Mesenchymal stem cell (in vitro differentiated cells and primary cell): ENCODE results near the gene RCBTB2.
A peak's percentile ranks its signal among the peaks of the same experiment; 100 is the strongest.

Source experiments
- DNase-seq: peaks from one replicate; pipeline ENCODE4 v3.0.0-alpha.2; 2013
- H2AFZ ChIP-seq: one replicate; pipeline ENCODE4 v1.6.1; 2013; ENCODE audit warnings: low read depth, mild to moderate bottlenecking, control low read depth, inconsistent platforms, low read length, moderate library complexity
- H2AK5ac ChIP-seq: 2 replicates; pipeline ENCODE4 v1.6.1; 2013; ENCODE audit warnings: low read length, moderate library complexity, mild to moderate bottlenecking, inconsistent platforms; ENCODE audit not compliant: severe bottlenecking
- H2BK120ac ChIP-seq: one replicate; pipeline ENCODE4 v1.6.1; 2013; ENCODE audit warnings: low read depth, mild to moderate bottlenecking, inconsistent platforms, low read length, moderate library complexity
- H2BK12ac ChIP-seq, 2 experiments: one replicate each; pipeline ENCODE4 v1.6.1; 2013; ENCODE audit warnings: inconsistent platforms in 2 of 2, low read length in 2 of 2, mild to moderate bottlenecking in 2 of 2, moderate library complexity in 2 of 2, control low read depth in 1 of 2
- H2BK15ac ChIP-seq: one replicate; pipeline ENCODE4 v1.6.1; 2013; ENCODE audit warnings: mild to moderate bottlenecking, low read depth, inconsistent platforms; ENCODE audit not compliant: poor library complexity, severe bottlenecking
- H2BK5ac ChIP-seq: 2 replicates; pipeline ENCODE4 v1.6.1; 2013; ENCODE audit warnings: low read depth, mild to moderate bottlenecking, low read length, control low read depth, inconsistent platforms; ENCODE audit not compliant: poor library complexity, severe bottlenecking
- H3K14ac ChIP-seq, 2 experiments: one replicate each; pipeline ENCODE4 v1.6.1; 2013; ENCODE audit warnings: inconsistent platforms in 2 of 2, low read length in 2 of 2, control low read depth in 1 of 2, mild to moderate bottlenecking in 1 of 2, moderate library complexity in 1 of 2
- H3K18ac ChIP-seq, 2 experiments: one replicate each; pipeline ENCODE4 v1.6.1; 2013; ENCODE audit warnings: inconsistent platforms in 2 of 2, low read length in 2 of 2, control low read depth in 1 of 2, low read depth in 1 of 2, mild to moderate bottlenecking in 1 of 2
- H3K23ac ChIP-seq, 2 experiments: one replicate each; pipeline ENCODE4 v1.6.1; 2013; ENCODE audit warnings: inconsistent platforms in 2 of 2, low read length in 2 of 2, mild to moderate bottlenecking in 2 of 2, moderate library complexity in 2 of 2, control low read depth in 1 of 2
- H3K27ac ChIP-seq: 2 replicates; pipeline ENCODE4 v1.5.1; 2013; ENCODE audit warnings: mild to moderate bottlenecking, moderate library complexity, low read length, control low read depth, inconsistent platforms; ENCODE audit not compliant: poor library complexity, severe bottlenecking
- H3K27me3 ChIP-seq, 2 experiments: 2 replicates each; pipeline versions ENCODE4 v1.6.1 to v1.7.0; 2013; ENCODE audit warnings: low read length in 2 of 2, mild to moderate bottlenecking in 2 of 2, moderate library complexity in 2 of 2, control low read depth in 1 of 2, inconsistent platforms in 1 of 2; ENCODE audit not compliant: control insufficient read depth in 1 of 2, insufficient read depth in 1 of 2
- H3K36me3 ChIP-seq, 2 experiments: 2 replicates each; pipeline versions ENCODE4 v1.6.1 to v1.7.0; 2013; ENCODE audit warnings: low read length in 2 of 2, control low read depth in 1 of 2, inconsistent platforms in 1 of 2, low read depth in 1 of 2, mild to moderate bottlenecking in 1 of 2; ENCODE audit not compliant: insufficient read depth in 2 of 2, control insufficient read depth in 1 of 2
- H3K4ac ChIP-seq, 2 experiments: one replicate each; pipeline ENCODE4 v1.6.1; 2013; ENCODE audit warnings: inconsistent platforms in 2 of 2, low read length in 2 of 2, mild to moderate bottlenecking in 2 of 2, moderate library complexity in 2 of 2, control low read depth in 1 of 2, low read depth in 1 of 2
- H3K4me1 ChIP-seq: 2 replicates; pipeline ENCODE4 v1.6.1; 2013; ENCODE audit warnings: low read depth, low read length, control low read depth; ENCODE audit not compliant: control insufficient read depth, insufficient read depth
- H3K4me2 ChIP-seq: 2 replicates; pipeline ENCODE4 v1.6.1; 2013; ENCODE audit warnings: low read length, mild to moderate bottlenecking, inconsistent platforms; ENCODE audit not compliant: poor library complexity, severe bottlenecking
- H3K4me3 ChIP-seq, 2 experiments: 2 replicates each; pipeline versions ENCODE4 v1.5.1 to v1.7.0; 2013; ENCODE audit warnings: low read length in 2 of 2, mild to moderate bottlenecking in 2 of 2, control low read depth in 1 of 2, low read depth in 1 of 2; ENCODE audit not compliant: insufficient read depth in 1 of 2
- H3K79me1 ChIP-seq: replicated peaks from 2 replicates; pipeline ENCODE4 v1.6.1; 2013; ENCODE audit warnings: mild to moderate bottlenecking, control low read depth, low read length, inconsistent platforms; ENCODE audit not compliant: poor library complexity, severe bottlenecking
- H3K9ac ChIP-seq: 2 replicates; pipeline ENCODE4 v1.7.0; 2013; ENCODE audit warnings: mild to moderate bottlenecking, low read length, moderate library complexity
- H3K9me3 ChIP-seq: 2 replicates; pipeline ENCODE4 v1.7.0; 2013; ENCODE audit warnings: mild to moderate bottlenecking, low read length; ENCODE audit not compliant: control insufficient read depth
- H4K8ac ChIP-seq: one replicate; pipeline ENCODE4 v1.6.1; 2013; ENCODE audit warnings: inconsistent platforms, mild to moderate bottlenecking, low read length, moderate library complexity
- H4K91ac ChIP-seq: one replicate; pipeline ENCODE4 v1.6.1; 2013; ENCODE audit warnings: mild to moderate bottlenecking, low read length, inconsistent platforms
- WGBS: methylation state at CpG from one replicate; pipeline ENCODE4 v1.1.7; 2013; ENCODE audit warnings: mixed read lengths; 5-methylcytosine and 5-hydroxymethylcytosine counted together

Gene RCBTB2

DNA sequence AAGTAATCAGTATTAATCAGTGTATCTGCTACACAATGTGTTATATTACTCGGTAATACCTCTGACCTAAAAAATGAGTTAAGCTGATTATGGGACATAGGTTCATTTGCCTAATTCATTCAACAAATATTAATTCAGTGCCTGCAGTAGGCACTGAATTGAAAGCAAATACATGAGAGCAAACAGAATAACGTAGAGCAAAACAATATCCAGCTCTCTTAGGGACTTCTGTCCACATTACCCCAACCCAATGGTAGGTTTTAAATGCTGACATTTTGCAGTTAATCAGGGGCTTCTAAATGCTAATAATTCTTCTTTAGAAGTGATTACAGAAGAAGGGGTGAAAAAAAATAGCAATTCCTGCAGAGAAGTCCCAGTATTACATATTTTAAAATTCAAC lies 4.9 kb downstream of the RCBTB2 start:
- 100% methylated on average over 1 of the region's 2 CpGs for WGBS
- H2BK15ac ChIP-seq = no peak overlapping the region

DNA sequence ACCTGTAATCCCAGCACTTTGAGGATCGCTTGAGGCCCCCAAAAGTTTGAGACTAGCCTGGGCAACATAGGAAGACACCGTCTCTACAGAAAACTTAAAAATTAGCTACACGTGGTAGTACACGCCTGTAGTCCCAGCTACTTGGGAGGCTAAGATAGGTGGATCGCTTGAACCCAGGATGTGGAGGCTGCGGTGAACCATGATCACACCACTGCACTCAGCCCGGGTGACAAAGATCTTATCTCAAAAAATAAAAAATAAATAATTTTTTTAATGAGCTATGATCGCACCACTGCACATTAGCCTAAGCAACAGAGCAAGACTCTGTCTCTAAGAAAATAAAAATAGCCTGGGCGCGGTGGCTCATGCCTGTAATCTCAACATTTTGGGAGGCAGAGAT lies 6.6 kb downstream of the RCBTB2 start:
- Histone ChIP-seq H2BK12ac (no peak overlapping the region), H2AFZ (no peak overlapping the region), H3K4ac (no peak overlapping the region), H3K23ac (no peak overlapping the region), H3K14ac (no peak overlapping the region), H3K36me3 (peaks cover 0 to 4% of the 10 kb centered on the region in 2 experiments), H4K91ac (no peak overlapping the region), H2BK120ac (no peak overlapping the region), H3K27ac (no peak overlapping the region), H3K27me3 (no peaks in the 10 kb centered on the region), H4K8ac (no peak overlapping the region), H3K4me2 (no peak overlapping the region), H2AK5ac (no peak overlapping the region), H3K79me1 (peaks cover 18% of the 10 kb centered on the region), H3K9me3 (no peaks in the 10 kb centered on the region), H3K9ac (no peak overlapping the region), H2BK15ac (no peak overlapping the region), H3K18ac (no peak overlapping the region), H2BK5ac (no peak overlapping the region), H3K4me3 (no peak overlapping the region), H3K4me1 (no peaks in the 10 kb centered on the region)
- no peak for DNase-seq
- WGBS = 97% methylated on average over 6 of the region's 10 CpGs

More for the DNA sequence above, 4.9 kb downstream of the RCBTB2 start:
- no peak overlapping the region for H4K8ac ChIP-seq
- no peaks in the 10 kb centered on the region for H3K9me3 ChIP-seq
- no peak for DNase-seq
- H4K91ac ChIP-seq = no peak overlapping the region
- H3K9ac ChIP-seq = no peak overlapping the region
- H3K27me3 ChIP-seq = no peaks in the 10 kb centered on the region
- no peak overlapping the region for H2AK5ac ChIP-seq
- H3K79me1 ChIP-seq = peaks cover 22% of the 10 kb centered on the region
- no peak overlapping the region for H2BK120ac ChIP-seq
- H2AFZ ChIP-seq = no peak overlapping the region
- no peak overlapping the region for H3K4me3 ChIP-seq
- no peaks in the 10 kb centered on the region for H3K36me3 ChIP-seq
- no peak overlapping the region for H3K14ac ChIP-seq
- no peak overlapping the region for H3K23ac ChIP-seq
- H3K27ac ChIP-seq = no peak overlapping the region
- H2BK12ac ChIP-seq = no peak overlapping the region
- no peak overlapping the region for H2BK5ac ChIP-seq
- no peak overlapping the region for H3K18ac ChIP-seq
- H3K4me2 ChIP-seq = no peak overlapping the region
- no peak overlapping the region for H3K4ac ChIP-seq
- peaks cover 4% of the 10 kb centered on the region for H3K4me1 ChIP-seq

DNA sequence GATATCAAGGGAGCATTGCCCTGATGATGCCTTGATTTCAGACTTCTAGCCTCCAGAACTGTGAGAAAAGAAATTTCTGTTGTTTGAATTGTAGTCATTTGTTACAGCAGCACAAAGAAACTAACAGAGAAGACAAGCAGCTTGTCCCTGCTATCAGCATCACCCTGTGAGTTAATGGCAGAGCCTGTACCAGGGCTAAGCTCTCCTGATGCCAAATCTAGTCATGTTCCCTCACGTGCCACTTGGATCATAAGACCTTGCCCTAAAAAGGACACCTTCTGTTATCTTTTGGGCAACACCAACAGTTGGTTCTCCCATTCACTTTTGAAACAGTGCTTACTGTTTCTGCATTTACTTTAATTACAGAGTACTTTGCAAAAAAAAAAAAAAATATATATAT lies 14.8 kb downstream of the RCBTB2 start:
- WGBS = 38% methylated on average over 1 of the region's 1 CpG

DNA sequence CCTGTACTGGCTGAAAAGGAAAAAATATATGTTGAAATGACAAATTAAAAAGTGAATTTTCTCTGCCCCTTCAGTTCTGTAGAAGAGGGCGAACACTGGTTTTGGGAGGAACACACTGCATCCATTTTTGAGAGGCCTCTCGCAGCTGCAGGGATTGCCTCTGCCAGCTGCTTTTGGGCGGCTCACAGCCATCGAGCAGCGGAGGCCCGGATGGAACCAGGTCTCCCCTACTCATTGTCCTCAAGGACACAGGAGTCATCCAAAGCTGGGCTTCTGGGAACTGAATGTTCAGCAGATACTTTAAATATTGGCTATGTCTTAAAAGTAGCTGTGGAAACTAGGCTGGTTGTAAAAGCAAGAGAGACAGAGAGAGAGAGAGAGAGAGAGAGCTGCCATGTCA lies 17.1 kb downstream of the RCBTB2 start:
- no peaks in the 10 kb centered on the region for H3K9me3 ChIP-seq
- 94% methylated on average over 4 of the region's 6 CpGs for WGBS
- no peak overlapping the region for H3K23ac ChIP-seq
- peaks cover 2% of the 10 kb centered on the region for H3K79me1 ChIP-seq
- H2BK5ac ChIP-seq = no peak overlapping the region
- no peaks in the 10 kb centered on the region for H3K4me1 ChIP-seq
- H3K4me3 ChIP-seq = no peak overlapping the region
- no peak overlapping the region for H2BK12ac ChIP-seq
- no peak overlapping the region for H3K4me2 ChIP-seq
- no peak overlapping the region for H4K91ac ChIP-seq
- no peak overlapping the region for H2BK15ac ChIP-seq
- H2AK5ac ChIP-seq = no peak overlapping the region
- H2BK120ac ChIP-seq = no peak overlapping the region
- no peak for DNase-seq
- H2AFZ ChIP-seq = no peak overlapping the region
- H3K9ac ChIP-seq = no peak overlapping the region
- no peak overlapping the region for H3K4ac ChIP-seq
- H3K18ac ChIP-seq = no peak overlapping the region
- peak overlapping the region; percentile 69 for H4K8ac ChIP-seq
- H3K27ac ChIP-seq = no peak overlapping the region
- no peak overlapping the region for H3K14ac ChIP-seq
- peaks cover 3 to 6% of the 10 kb centered on the region in 2 experiments for H3K36me3 ChIP-seq
- no peaks in the 10 kb centered on the region for H3K27me3 ChIP-seq

More for the DNA sequence above, 14.8 kb downstream of the RCBTB2 start:
- Histone ChIP-seq H4K91ac (no peak overlapping the region), H3K4me2 (no peak overlapping the region), H3K9me3 (no peaks in the 10 kb centered on the region), H2BK5ac (no peak overlapping the region), H3K14ac (no peak overlapping the region), H3K23ac (no peak overlapping the region), H3K4me1 (no peaks in the 10 kb centered on the region), H3K9ac (no peak overlapping the region), H2BK120ac (no peak overlapping the region), H4K8ac (no peak overlapping the region), H3K4me3 (no peak overlapping the region), H2BK12ac (no peak overlapping the region), H2BK15ac (no peak overlapping the region), H3K27me3 (no peaks in the 10 kb centered on the region), H3K4ac (no peak overlapping the region), H3K36me3 (peaks cover 0 to 4% of the 10 kb centered on the region in 2 experiments), H3K27ac (no peak overlapping the region), H2AK5ac (no peak overlapping the region), H2AFZ (no peak overlapping the region), H3K79me1 (peaks cover 6% of the 10 kb centered on the region), H3K18ac (no peak overlapping the region)
- no peak for DNase-seq
